K562 (cell line): ENCODE results near the gene KCTD16.

Source experiments
- CREB3 ChIP-seq: fragments of 450-650 bp; conservative IDR thresholded peaks from 2 replicates; pipeline ENCODE4 v1.6.1; 2016; ENCODE audit warnings: missing genetic modification characterization, low read depth, mild to moderate bottlenecking, missing compliant biosample characterization, moderate library complexity
- CTCF ChIP-seq, 3 experiments: IDR thresholded peaks in 2 of 3; conservative IDR thresholded peaks in 1 of 3; 2 replicates each; pipeline ENCODE4 v1.5.1; 2011 to 2012; ENCODE audit warnings: low read length in 3 of 3, mild to moderate bottlenecking in 3 of 3, control low read depth in 2 of 3, improper control_type of control experiment in 1 of 3, inconsistent platforms in 1 of 3, low read depth in 1 of 3, mixed read lengths in 1 of 3, moderate library complexity in 1 of 3; ENCODE audit not compliant: insufficient read depth in 2 of 3
- DMBX1 ChIP-seq: fragments of 250-450 bp; sonication (Bioruptor Pico); IDR thresholded peaks from 2 replicates; pipeline ENCODE4 v1.8.0; 2022; ENCODE audit warnings: inconsistent platforms, mild to moderate bottlenecking, moderate library complexity, borderline replicate concordance
- GATAD2B ChIP-seq: fragments of 450-650 bp; IDR thresholded peaks from 2 replicates; pipeline ENCODE4 v1.6.1; 2017; ENCODE audit warnings: mild to moderate bottlenecking, borderline replicate concordance
- NRF1 ChIP-seq, 2 experiments: fragments of 450-650 bp; IDR thresholded peaks in 1 of 2; conservative IDR thresholded peaks in 1 of 2; 2 replicates each; pipeline ENCODE4 v1.6.1; 2014; ENCODE audit warnings: mild to moderate bottlenecking in 2 of 2
- POLR2A ChIP-seq: fragments of 450-650 bp; conservative IDR thresholded peaks from 2 replicates; pipeline ENCODE4 v1.6.1; 2016
- TAF1 ChIP-seq: IDR thresholded peaks from 2 replicates; pipeline ENCODE4 v1.6.1; 2011; ENCODE audit warnings: mild to moderate bottlenecking, low read length, moderate library complexity; ENCODE audit not compliant: insufficient read depth, control insufficient read depth, severe bottlenecking; ENCODE audit errors: extremely low read depth
- YY1 ChIP-seq, 3 experiments: IDR thresholded peaks; 2 replicates each; pipeline ENCODE4 v1.6.1; 2011; ENCODE audit warnings: low read length in 2 of 3, mild to moderate bottlenecking in 2 of 3, moderate library complexity in 2 of 3, borderline replicate concordance in 1 of 3, control low read depth in 1 of 3, low read depth in 1 of 3; ENCODE audit not compliant: insufficient read depth in 3 of 3, insufficient replicate concordance in 2 of 3, control insufficient read depth in 1 of 3, insufficient read length in 1 of 3; ENCODE audit errors: extremely low read depth in 1 of 3
- ZNF449 ChIP-seq: fragments of 250-450 bp; sonication (Bioruptor Pico); IDR thresholded peaks from 2 replicates; pipeline ENCODE4 v1.8.0; 2022; ENCODE audit warnings: moderate library complexity, mild to moderate bottlenecking, inconsistent platforms

GRCh38 chr5:144248015-144248414 lies 77.3 kb downstream of the KCTD16 start:
- TF ChIP-seq DMBX1 (CRISPR knock-in tag) (no peak), YY1 (IDR thresholded peaks at IDR 0.05; ENCODE audit: borderline replicate concordance in 1 of 3, control insufficient read depth in 1 of 3, extremely low read depth in 1 of 3, insufficient read depth in 3 of 3, insufficient read length in 1 of 3, insufficient replicate concordance in 2 of 3, low read depth in 1 of 3, low read length in 2 of 3) (no peak), CREB3 (tag) (no peak), CTCF (IDR thresholded peaks at IDR 0.05 in 2 of 3, conservative IDR thresholded peaks at IDR 0.05 in 1 of 3; ENCODE audit: insufficient read depth in 2 of 3, low read depth in 1 of 3, low read length in 3 of 3) (no peak), GATAD2B (no peak), POLR2A (no peak), NRF1 (conservative IDR thresholded peaks at IDR 0.05 in 1 of 2, IDR thresholded peaks at IDR 0.05 in 1 of 2) (no peak), TAF1 (no peak), ZNF449 (CRISPR knock-in tag) (no peak)
